HCT116 (cell line): ENCODE measurements around the gene DLG2. TPM values are rescaled to one million over a fixed set of nuclear protein-coding genes. Genes with fewer than 3 reads are reported as not detected.

Source experiments
- ATAC-seq: fragments of 200-7000 bp; cut with Tn5 transposase; 2 replicates; pipeline ENCODE4 v1.9.1; 2020; ENCODE audit warnings: mild to moderate bottlenecking, moderate library complexity
- BruUV-seq: library from RNA; stranded (reverse); fragments of 400-500 nt; replicated peaks from 2 replicates; lab custom pipeline; 2021; lab: Mats Ljungman, UMichigan
- CTCF ChIA-PET: fragments of 300-600 bp; sonication (Branson Sonifier 250); formaldehyde crosslinking; loops from one replicate; lab custom pipeline; 2021; ENCODE audit warnings: antibody characterized with exemption; lab: Charles Lee
- POLR2A ChIA-PET: fragments of 300-600, 350-600 bp; sonication (Branson Sonifier 250); formaldehyde crosslinking; loops from one replicate; lab custom pipeline; 2021; ENCODE audit warnings: antibody characterized with exemption; lab: Charles Lee
- RAD21 ChIA-PET, 2 experiments: fragments of 300-600 bp; sonication (Branson Sonifier 250); formaldehyde crosslinking; loops; one replicate each; lab custom pipeline; 2023; ENCODE audit warnings: low total read pairs in 2 of 2; ENCODE audit not compliant: uncharacterized antibody in 2 of 2, unreplicated experiment in 2 of 2, low non-redundant PET in 1 of 2; lab: Charles Lee
- DNase-seq: peaks from one replicate; pipeline ENCODE4 v3.0.0-alpha.2; 2010; ENCODE audit warnings: low read depth, low spot score
- H2AFZ ChIP-seq: fragments of 200-600 bp; shearing (Covaris generic), sonication (generic); 2 replicates; pipeline ENCODE4 v1.6.1; 2017; ENCODE audit warnings: low read depth, mixed run types, mixed read lengths, antibody characterized with exemption, low read length; ENCODE audit not compliant: poor library complexity, severe bottlenecking
- H3K27ac ChIP-seq: 2 replicates; pipeline ENCODE4 v1.5.1; 2012; ENCODE audit warnings: low read depth, low read length
- H3K27me3 ChIP-seq: fragments of 200-600 bp; sonication (generic); 2 replicates; pipeline ENCODE4 v1.6.1; 2016; ENCODE audit warnings: mixed run types, low read length, mixed read lengths; ENCODE audit not compliant: insufficient read depth
- H3K36me3 ChIP-seq, 2 experiments: fragments of 200-500 bp in 1 of 2; fragments of 200-600 bp in 1 of 2; sonication (Bioruptor generic) in 1 of 2; sonication (generic) in 1 of 2; 2 replicates each; pipeline versions ENCODE4 v1.5.1 to v1.6.1; 2014 to 2016; ENCODE audit warnings: low read length in 2 of 2, inconsistent platforms in 1 of 2, mixed read lengths in 1 of 2, mixed run types in 1 of 2; ENCODE audit not compliant: insufficient read depth in 2 of 2, control insufficient read depth in 1 of 2
- H3K4me1 ChIP-seq, 2 experiments: fragments of 200-600 bp in 1 of 2; sonication (generic) in 1 of 2; 2 replicates each; pipeline versions ENCODE4 v1.5.1 to v1.6.1; 2012 to 2017; ENCODE audit warnings: low read length in 2 of 2, inconsistent platforms in 1 of 2, mild to moderate bottlenecking in 1 of 2, mixed read lengths in 1 of 2, mixed run types in 1 of 2, moderate library complexity in 1 of 2; ENCODE audit not compliant: insufficient read depth in 2 of 2, control insufficient read depth in 1 of 2
- H3K4me2 ChIP-seq: fragments of 200-600 bp; sonication (generic); 2 replicates; pipeline ENCODE4 v1.6.1; 2017; ENCODE audit warnings: mixed run types, low read length, mixed read lengths
- H3K4me3 ChIP-seq, 2 experiments: fragments of 200-600 bp in 1 of 2; sonication (generic) in 1 of 2; replicated peaks in 1 of 2; 2 replicates each; pipeline ENCODE4 v1.5.1; 2011 to 2016; ENCODE audit warnings: low read length in 2 of 2, control low read depth in 1 of 2, low read depth in 1 of 2, mild to moderate bottlenecking in 1 of 2, mixed read lengths in 1 of 2, mixed run types in 1 of 2
- H3K79me2 ChIP-seq: fragments of 200-600 bp; sonication (generic); 2 replicates; pipeline ENCODE4 v1.6.1; 2017; ENCODE audit warnings: mild to moderate bottlenecking, mixed run types, low read length, moderate library complexity, mixed read lengths; ENCODE audit not compliant: insufficient read depth
- H3K9ac ChIP-seq: fragments of 200-600 bp; sonication (generic); 2 replicates; pipeline ENCODE4 v1.6.1; 2016; ENCODE audit warnings: low read length, mixed read lengths
- H3K9me2 ChIP-seq: fragments of 200-600 bp; sonication (generic), shearing (Covaris generic); 2 replicates; pipeline ENCODE4 v1.6.1; 2017; ENCODE audit warnings: mixed run types, mild to moderate bottlenecking, moderate library complexity; ENCODE audit not compliant: insufficient read depth
- H3K9me3 ChIP-seq, 2 experiments: fragments of 200-500 bp in 1 of 2; fragments of 200-600 bp in 1 of 2; sonication (Bioruptor generic) in 1 of 2; sonication (generic) in 1 of 2; 2 replicates each; pipeline ENCODE4 v1.6.1; 2014 to 2017; ENCODE audit warnings: low read length in 2 of 2, mixed read lengths in 2 of 2, inconsistent platforms in 1 of 2, low read depth in 1 of 2, mild to moderate bottlenecking in 1 of 2, mixed run types in 1 of 2, moderate library complexity in 1 of 2; ENCODE audit not compliant: control insufficient read depth in 1 of 2, insufficient read depth in 1 of 2
- H4K20me1 ChIP-seq: fragments of 200-600 bp; sonication (generic), shearing (Covaris generic); 2 replicates; pipeline ENCODE4 v1.6.1; 2017; ENCODE audit warnings: mixed run types, mild to moderate bottlenecking, moderate library complexity; ENCODE audit not compliant: insufficient read depth
- ATF3 ChIP-seq: IDR thresholded peaks from 2 replicates; pipeline ENCODE4 v1.6.1; 2012
- CEBPB ChIP-seq: IDR thresholded peaks from 2 replicates; pipeline ENCODE4 v1.6.1; 2012; ENCODE audit warnings: low read depth
- CTCF ChIP-seq, 3 experiments: fragments of 200-600 bp in 1 of 3; sonication (generic) in 1 of 3; IDR thresholded peaks in 2 of 3; conservative IDR thresholded peaks in 1 of 3; 2 replicates each; pipeline ENCODE4 v1.5.1; 2012 to 2017; ENCODE audit warnings: low read depth in 2 of 3, low read length in 2 of 3, antibody characterized with exemption in 1 of 3, borderline replicate concordance in 1 of 3, control low read depth in 1 of 3, mild to moderate bottlenecking in 1 of 3, mixed read lengths in 1 of 3, mixed run types in 1 of 3, moderate library complexity in 1 of 3; ENCODE audit not compliant: insufficient read depth in 1 of 3
- EGR1 ChIP-seq: IDR thresholded peaks from 2 replicates; pipeline ENCODE4 v1.6.1; 2012; ENCODE audit warnings: low read depth
- EZH2phosphoT487 ChIP-seq: fragments of 200-600 bp; IDR thresholded peaks from 2 replicates; pipeline ENCODE4 v1.6.1; 2018; ENCODE audit warnings: antibody characterized with exemption, borderline replicate concordance
- FOSL1 ChIP-seq: IDR thresholded peaks from 2 replicates; pipeline ENCODE4 v1.6.1; 2012; ENCODE audit warnings: low read depth
- POLR2A ChIP-seq: IDR thresholded peaks from 2 replicates; pipeline ENCODE4 v1.7.0; 2011; ENCODE audit warnings: borderline replicate concordance; ENCODE audit not compliant: insufficient read depth, insufficient read length; ENCODE audit errors: extremely low read depth
- RAD21 ChIP-seq: IDR thresholded peaks from 2 replicates; pipeline ENCODE4 v1.6.1; 2012; ENCODE audit warnings: low read depth, mild to moderate bottlenecking
- SIN3A ChIP-seq: IDR thresholded peaks from 2 replicates; pipeline ENCODE4 v1.6.1; 2012; ENCODE audit warnings: low read depth
- SP1 ChIP-seq: IDR thresholded peaks from 2 replicates; pipeline ENCODE4 v1.6.1; 2012; ENCODE audit warnings: low read depth
- SRF ChIP-seq: IDR thresholded peaks from 2 replicates; pipeline ENCODE4 v1.6.1; 2012; ENCODE audit warnings: low read depth
- TCF7L2 ChIP-seq: IDR thresholded peaks from 2 replicates; pipeline ENCODE4 v1.7.0; 2011; ENCODE audit warnings: borderline replicate concordance, inconsistent platforms; ENCODE audit not compliant: insufficient read depth, insufficient read length; ENCODE audit errors: extremely low read depth
- YY1 ChIP-seq: IDR thresholded peaks from 2 replicates; pipeline ENCODE4 v1.6.1; 2011; ENCODE audit warnings: low read length, low read depth, moderate library complexity, mild to moderate bottlenecking; ENCODE audit not compliant: insufficient replicate concordance; ENCODE audit errors: extremely low read depth
- ZFX ChIP-seq: fragments of 450-650 bp; IDR thresholded peaks from 2 replicates; pipeline ENCODE4 v1.6.1; 2017
- ZNF274 ChIP-seq: fragments of 200-500 bp; sonication (Bioruptor generic); IDR thresholded peaks from 2 replicates; pipeline ENCODE4 v1.6.1; 2014; ENCODE audit warnings: mild to moderate bottlenecking, low read depth, low read length, inconsistent platforms
- intact Hi-C: fragments of 100-400 bp; cut with micrococcal nuclease; formaldehyde crosslinking; loops from 2 replicates; pipeline ENCODE4 v1.10.0; 2022
- total RNA-seq: library from RNA; stranded (reverse); gene quantifications from one replicate; pipeline ENCODE4 v1.2.1, GENCODE V29; 2021; ENCODE audit not compliant: unreplicated experiment
- TF ChIP-seq, protein P1 (sequence below): IDR thresholded peaks from 2 replicates; pipeline ENCODE4 v1.6.1; 2011; ENCODE audit warnings: mild to moderate bottlenecking, low read length, moderate library complexity; ENCODE audit not compliant: insufficient replicate concordance; ENCODE audit errors: extremely low read depth

The DLG2 gene
- total RNA-seq, 1 experiment from 2014 or later = 2.4 TPM

DNA sequence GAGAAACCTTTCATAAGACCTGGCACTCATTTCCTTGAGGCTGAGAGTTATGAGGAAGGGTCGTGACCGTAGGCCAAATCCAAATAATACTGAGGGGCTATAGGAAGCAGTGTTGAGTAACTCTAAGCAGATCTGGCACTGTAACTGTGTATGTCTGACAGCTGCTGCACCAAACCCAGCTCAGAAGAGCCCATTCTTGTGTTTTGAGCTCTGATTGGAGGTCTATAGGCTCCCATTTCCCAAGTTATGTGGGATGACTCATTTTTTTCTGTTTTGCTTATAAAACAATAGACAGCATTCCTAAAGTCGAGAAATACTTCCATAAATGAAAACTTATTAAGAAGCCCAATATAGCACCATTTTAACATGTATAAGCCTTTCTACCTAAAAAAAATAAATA is 645.8 kb downstream of the DLG2 start:
- ATAC-seq (no peak), DNase-seq (no peak)
- intact Hi-C loops = no loop called here

GRCh38 chr11:84969103-84969502 is 658.0 kb downstream of the DLG2 start:
- POLR2A ChIA-PET = no interaction called here
- BruUV-seq = no TSS peak
- H3K4me3 ChIP-seq = no peak overlapping the region
- no peaks in the 10 kb centered on the region for H3K9me3 ChIP-seq
- H3K36me3 ChIP-seq = no peaks in the 10 kb centered on the region
- no peaks in the 10 kb centered on the region; the same call in 1 of the 2 replicates for H3K27me3 ChIP-seq
- DNase-seq = no peak
- RAD21 ChIA-PET = no interaction called here
- H3K9ac ChIP-seq = no peak overlapping the region
- H3K9me2 ChIP-seq = no peaks in the 10 kb centered on the region
- TF ChIP-seq FOSL1 (no peak), SP1 (no peak), CTCF (IDR thresholded peaks at IDR 0.05 in 2 of 3, conservative IDR thresholded peaks at IDR 0.05 in 1 of 3; ENCODE audit: borderline replicate concordance in 1 of 3, insufficient read depth in 1 of 3, low read depth in 2 of 3, low read length in 2 of 3) (no peak), EZH2phosphoT487 (no peak), YY1 (no peak), TCF7L2 (no peak), ZFX (no peak), POLR2A (no peak), SIN3A (no peak), ZNF274 (no peak), EGR1 (no peak), RAD21 (no peak), SRF (no peak)
- TF ChIP-seq, protein P1, sequence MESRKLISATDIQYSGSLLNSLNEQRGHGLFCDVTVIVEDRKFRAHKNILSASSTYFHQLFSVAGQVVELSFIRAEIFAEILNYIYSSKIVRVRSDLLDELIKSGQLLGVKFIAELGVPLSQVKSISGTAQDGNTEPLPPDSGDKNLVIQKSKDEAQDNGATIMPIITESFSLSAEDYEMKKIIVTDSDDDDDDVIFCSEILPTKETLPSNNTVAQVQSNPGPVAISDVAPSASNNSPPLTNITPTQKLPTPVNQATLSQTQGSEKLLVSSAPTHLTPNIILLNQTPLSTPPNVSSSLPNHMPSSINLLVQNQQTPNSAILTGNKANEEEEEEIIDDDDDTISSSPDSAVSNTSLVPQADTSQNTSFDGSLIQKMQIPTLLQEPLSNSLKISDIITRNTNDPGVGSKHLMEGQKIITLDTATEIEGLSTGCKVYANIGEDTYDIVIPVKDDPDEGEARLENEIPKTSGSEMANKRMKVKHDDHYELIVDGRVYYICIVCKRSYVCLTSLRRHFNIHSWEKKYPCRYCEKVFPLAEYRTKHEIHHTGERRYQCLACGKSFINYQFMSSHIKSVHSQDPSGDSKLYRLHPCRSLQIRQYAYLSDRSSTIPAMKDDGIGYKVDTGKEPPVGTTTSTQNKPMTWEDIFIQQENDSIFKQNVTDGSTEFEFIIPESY = no peak
- no peak for ATAC-seq
- H4K20me1 ChIP-seq = no peaks in the 10 kb centered on the region
- H3K27ac ChIP-seq = no peak overlapping the region
- no peaks in the 10 kb centered on the region for H3K4me1 ChIP-seq
- H2AFZ ChIP-seq = no peak overlapping the region
- CTCF ChIA-PET = no interaction called here
- intact Hi-C loops = no loop called here
- H3K4me2 ChIP-seq = no peak overlapping the region
- no peaks in the 10 kb centered on the region for H3K79me2 ChIP-seq

More for the DNA sequence above, 645.8 kb downstream of the DLG2 start:
- Histone ChIP-seq H3K9ac (no peak overlapping the region), H3K4me3 (no peak overlapping the region), H2AFZ (no peak overlapping the region), H3K9me3 (no peaks in the 10 kb centered on the region), H3K27ac (no peak overlapping the region), H3K4me1 (no peaks in the 10 kb centered on the region), H3K27me3 (no peaks in the 10 kb centered on the region), H4K20me1 (no peaks in the 10 kb centered on the region; the same call in 1 of the 2 replicates), H3K9me2 (no peaks in the 10 kb centered on the region), H3K79me2 (no peaks in the 10 kb centered on the region), H3K36me3 (no peaks in the 10 kb centered on the region), H3K4me2 (no peak overlapping the region)
- BruUV-seq = no TSS peak
- POLR2A ChIA-PET = no interaction called here
- CTCF ChIA-PET = no interaction called here
- RAD21 ChIA-PET = no interaction called here
- no peak for TF ChIP-seq FOSL1
- no peak for TF ChIP-seq ATF3
- TF ChIP-seq EZH2phosphoT487 = no peak
- no peak for TF ChIP-seq CEBPB
- no peak for TF ChIP-seq ZFX
- no peak for TF ChIP-seq TCF7L2
- no peak for TF ChIP-seq SIN3A
